GM10248 (cell line): Measurements from ENCODE around the gene DCLK1.

ENCODE experiments used
- CTCF ChIA-PET: fragments of 300-600 bp; sonication (Branson Sonifier 250); formaldehyde crosslinking; extraction: SDS; loops from one replicate; lab custom pipeline; 2021; ENCODE audit warnings: antibody characterized with exemption; lab: Yijun Ruan, JAX
- POLR2A ChIA-PET: fragments of 350-650 bp; sonication (Branson Sonifier 250); formaldehyde crosslinking; extraction: SDS; loops from one replicate; lab custom pipeline; 2020; ENCODE audit warnings: antibody characterized with exemption; lab: Yijun Ruan, JAX
- DNase-seq: peaks from one replicate; pipeline ENCODE4 v3.0.0; 2012; ENCODE audit errors: extremely low spot score
- CTCF ChIP-seq: IDR thresholded peaks from 2 replicates; pipeline ENCODE4 v1.5.1; 2012; ENCODE audit warnings: mild to moderate bottlenecking, low read depth; ENCODE audit errors: extremely low read depth, missing control alignments, control extremely low read depth

DCLK1 gene

GRCh38 chr13:36148446-36148845, 17.3 kb upstream of the DCLK1 start:
- ChIA-PET POLR2A (no interaction called here), CTCF (interaction anchor here (0.8 kb wide), 1 partner anchor 9 kb away, joined by 3 read pairs; no protein-coding TSS in a partner anchor)
- no peak for DNase-seq
- TF ChIP-seq CTCF = no peak

GRCh38 chr13:36147330-36147729, 16.1 kb upstream of the DCLK1 start:
- CTCF ChIA-PET = no interaction called here
- no peak for DNase-seq
- no peak for TF ChIP-seq CTCF
- POLR2A ChIA-PET = no interaction called here

GRCh38 chr13:36146511-36147269, 15.5 kb upstream of the DCLK1 start:
- no peak for DNase-seq
- CTCF ChIA-PET = interaction anchor here (1.2 to 1.4 kb wide), 2 partner anchors 9 to 111 kb away, joined by 3 read pairs; no protein-coding TSS in a partner anchor
- TF ChIP-seq CTCF = no peak
- POLR2A ChIA-PET = no interaction called here

DNA sequence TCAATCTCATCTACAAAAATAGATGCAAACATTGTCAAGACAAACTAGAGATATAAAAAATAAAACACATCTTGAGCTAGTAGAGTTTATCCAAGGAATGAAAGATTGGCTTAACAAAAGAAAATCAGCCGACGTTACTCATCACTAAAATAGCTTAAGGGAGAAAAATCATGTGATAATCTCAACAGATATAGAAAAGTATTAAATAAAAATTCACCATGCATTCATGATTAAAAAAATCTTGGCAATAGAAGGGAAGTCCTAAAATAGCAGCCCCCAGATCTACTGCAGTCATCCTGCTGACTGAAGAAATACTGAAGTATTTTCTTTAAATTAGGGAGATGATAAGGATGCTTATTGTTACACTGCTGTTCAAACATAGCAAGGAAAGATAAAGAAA, 12.6 kb upstream of the DCLK1 start:
- POLR2A ChIA-PET = no interaction called here
- no peak for TF ChIP-seq CTCF
- CTCF ChIA-PET = no interaction called here
- DNase-seq = no peak

GRCh38 chr13:36142735-36143134, 11.6 kb upstream of the DCLK1 start:
- DNase-seq = no peak
- POLR2A ChIA-PET = no interaction called here
- CTCF ChIA-PET = no interaction called here
- no peak for TF ChIP-seq CTCF

GRCh38 chr13:36135876-36136275, 4.7 kb upstream of the DCLK1 start:
- TF ChIP-seq CTCF = no peak
- POLR2A ChIA-PET = no interaction called here
- CTCF ChIA-PET = no interaction called here
- DNase-seq = no peak
